GM21526 (cell line): ENCODE results near the gene PHF2.

Experiments
- ATAC-seq: cut with Tn5 transposase; IDR thresholded peaks from one replicate; pipeline ENCODE4 v1.9.1; 2021; ENCODE audit warnings: moderate library complexity; ENCODE audit not compliant: unreplicated experiment, low FRiP score

Gene PHF2

DNA sequence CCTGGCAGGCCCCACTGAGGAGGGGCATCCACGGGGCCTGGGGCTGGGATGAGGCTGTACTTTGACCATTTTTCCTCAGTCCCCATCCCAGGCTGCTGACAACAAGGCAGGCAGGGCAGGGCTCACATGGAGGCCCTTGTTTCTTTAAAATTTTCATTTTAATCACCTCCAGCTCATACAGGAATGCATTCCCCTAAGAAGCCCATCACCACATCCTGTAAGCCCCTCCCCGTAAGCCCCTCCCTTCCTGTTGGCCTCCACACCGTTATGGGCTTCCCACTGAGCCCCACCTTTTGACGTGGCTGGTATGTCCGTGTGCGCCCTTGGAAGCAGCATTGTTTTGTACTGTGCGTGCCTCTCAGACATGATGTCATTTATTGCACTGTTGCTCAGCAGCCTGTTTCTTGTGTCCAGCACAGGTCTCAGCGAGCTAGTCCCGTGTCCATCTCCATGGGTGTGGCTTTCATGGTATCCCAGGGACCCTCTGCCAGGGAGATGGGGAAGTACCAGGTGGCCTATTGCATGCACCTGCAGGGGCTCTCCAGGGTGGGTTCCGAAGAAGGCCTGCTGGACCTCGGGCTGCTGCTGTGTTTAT is 22.4 kb downstream of the PHF2 start:
- ATAC-seq, result no peak

- no peak for ATAC-seq
Observed at GRCh38 chr9:93599571-93600403, 23.4 kb downstream of the PHF2 start.

DNA sequence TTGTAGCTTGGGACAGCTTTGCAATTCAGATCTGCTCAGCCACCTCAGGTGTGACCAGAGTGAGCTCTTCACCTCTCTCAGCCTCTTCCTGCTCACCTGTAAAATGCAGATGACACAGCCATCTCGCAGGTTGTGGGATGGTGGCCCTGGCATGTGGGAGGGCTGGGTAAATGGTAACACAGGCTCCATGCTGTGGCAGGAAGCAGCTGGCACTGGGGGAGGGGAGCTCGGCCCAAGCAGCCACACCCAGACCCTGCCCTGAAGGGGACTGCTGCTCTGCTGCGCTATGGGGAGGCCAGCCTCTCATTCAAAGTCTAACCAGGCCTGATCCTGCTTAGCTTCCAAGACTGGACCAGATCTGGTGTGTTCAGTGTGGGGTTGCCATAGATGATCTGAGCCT is 24.1 kb downstream of the PHF2 start:
- ATAC-seq, result no peak

DNA sequence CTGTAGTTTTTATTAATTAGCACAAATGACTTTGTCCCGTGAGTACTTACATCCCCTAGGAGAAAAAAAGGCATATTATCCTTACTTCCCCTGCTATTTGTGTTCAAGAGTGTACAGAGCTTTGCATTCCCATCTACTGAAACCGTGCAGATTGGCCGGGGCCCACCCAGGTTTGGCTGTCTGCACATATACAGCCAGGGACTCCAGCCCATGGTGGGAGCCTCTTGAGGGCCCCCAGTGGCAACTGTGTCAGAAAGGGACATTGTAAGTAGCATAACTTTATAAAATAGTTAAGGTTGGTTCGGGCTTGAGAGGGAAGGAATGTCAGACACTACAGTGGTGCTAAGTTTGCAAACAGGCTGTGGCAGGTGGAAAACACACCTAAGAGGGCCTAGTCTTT is 24.7 kb downstream of the PHF2 start:
- no peak for ATAC-seq

GRCh38 chr9:93601666-93602065 is 25.3 kb downstream of the PHF2 start:
- ATAC-seq, result no peak

DNA sequence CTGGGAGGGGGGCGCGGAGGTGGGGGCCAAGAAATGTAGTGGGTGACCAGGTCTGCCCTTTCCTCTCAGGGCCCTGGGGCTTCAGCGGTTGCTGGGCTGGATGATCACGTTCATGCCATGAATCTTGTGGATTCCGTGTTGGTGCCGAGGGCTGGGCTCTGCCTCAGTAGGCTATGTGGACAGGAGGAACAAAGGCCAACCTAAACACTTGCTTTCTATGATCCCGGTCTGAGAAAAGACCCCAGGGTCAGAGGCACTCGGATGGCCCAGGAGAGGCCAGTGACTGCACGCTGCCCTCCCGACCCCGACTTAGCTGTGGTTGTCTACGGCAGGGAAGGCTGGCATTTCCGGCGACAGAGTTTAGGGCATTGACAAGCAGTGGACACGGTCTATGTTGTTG is 26.6 kb downstream of the PHF2 start:
- ATAC-seq, result no peak

GRCh38 chr9:93603906-93604326 is 27.5 kb downstream of the PHF2 start:
- no peak for ATAC-seq

DNA sequence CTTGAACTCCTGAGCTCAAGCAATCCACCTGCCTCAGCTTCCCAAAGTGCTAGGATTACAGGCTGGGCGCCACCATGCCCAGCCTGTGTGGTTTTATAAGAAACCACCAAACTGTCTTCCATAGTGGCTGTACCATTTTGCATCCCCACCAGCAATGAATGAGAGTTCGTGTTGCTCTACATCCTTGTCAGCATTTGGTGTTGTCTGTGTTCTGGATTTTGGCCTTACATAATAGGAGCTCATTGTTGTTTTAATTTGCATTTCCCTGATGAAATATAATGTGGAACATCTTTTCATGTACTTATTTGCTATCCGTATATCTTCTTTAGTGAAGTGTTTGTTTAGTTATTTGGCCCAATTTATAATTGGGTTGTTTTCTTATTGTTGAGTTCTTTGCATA is 29.8 kb downstream of the PHF2 start:
- ATAC-seq, result no peak

GRCh38 chr9:93610206-93610605 is 33.8 kb downstream of the PHF2 start:
- no peak for ATAC-seq

- no peak for ATAC-seq
Observed at GRCh38 chr9:93612052-93612795, 35.8 kb downstream of the PHF2 start.

GRCh38 chr9:93612796-93613154 is 36.4 kb downstream of the PHF2 start:
- ATAC-seq, result no peak

DNA sequence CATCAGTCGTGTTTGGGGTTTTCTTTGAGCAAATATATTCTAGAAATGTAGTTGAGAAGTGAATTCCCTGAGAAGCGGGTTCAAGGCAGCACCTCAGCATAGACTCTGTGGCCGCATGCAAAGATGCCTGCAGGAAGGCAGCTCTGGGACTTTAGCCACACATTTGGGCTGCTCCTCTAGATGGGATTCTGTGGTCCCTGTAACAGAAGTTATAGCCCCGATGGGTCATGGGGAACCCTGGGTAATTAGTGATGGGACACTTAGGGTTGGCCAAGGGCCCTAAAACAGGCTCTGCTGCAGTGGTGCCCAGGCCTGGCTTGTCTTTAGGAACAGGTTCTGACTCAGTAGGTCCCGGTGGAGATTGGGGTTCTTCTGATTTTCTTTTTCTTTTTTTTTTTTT is 36.8 kb downstream of the PHF2 start:
- no peak for ATAC-seq

DNA sequence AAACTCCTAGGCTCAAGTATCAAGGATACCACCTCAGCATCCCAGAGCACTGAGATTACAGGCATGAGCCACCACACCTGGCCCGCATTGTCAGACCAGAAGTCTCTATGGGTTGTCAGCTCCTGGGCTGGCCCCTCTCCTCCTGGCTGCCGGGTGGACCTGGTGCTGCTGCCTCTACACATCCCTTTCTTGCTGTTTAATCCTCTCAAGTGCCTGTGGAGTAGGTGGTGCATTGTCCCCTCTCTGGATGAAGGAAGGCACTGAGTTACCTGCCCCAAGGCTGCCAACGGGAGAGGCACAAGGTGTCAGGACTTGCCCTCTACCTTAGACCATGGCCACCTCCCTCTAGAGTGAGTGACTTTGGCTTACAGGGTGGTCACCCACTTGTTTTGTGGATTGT is 37.4 kb downstream of the PHF2 start:
- no peak for ATAC-seq

GRCh38 chr9:93614830-93615468 is 38.6 kb downstream of the PHF2 start:
- ATAC-seq, result no peak

DNA sequence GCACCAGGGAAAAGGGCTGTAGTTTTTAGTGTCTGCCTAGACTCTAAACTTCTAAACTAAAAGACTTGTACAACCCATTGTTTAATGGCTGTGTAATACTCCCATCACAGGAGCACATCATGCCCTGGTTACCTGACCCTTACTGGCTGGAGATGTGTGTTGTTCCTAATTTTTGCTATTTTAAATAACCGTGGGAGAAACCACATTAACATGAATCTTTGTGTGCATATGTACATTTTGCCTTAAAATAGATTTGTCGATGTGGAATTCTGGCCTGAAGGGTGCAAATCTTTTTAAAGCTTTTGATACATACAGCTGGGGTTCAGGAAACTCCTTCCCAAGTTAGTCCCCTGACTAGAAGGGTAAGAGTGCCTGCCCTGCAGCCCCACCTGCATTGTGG is 39.7 kb downstream of the PHF2 start:
- ATAC-seq, result no peak

GRCh38 chr9:93617273-93617672 is 40.9 kb downstream of the PHF2 start:
- ATAC-seq, result no peak

GRCh38 chr9:93619272-93619775 is 42.9 kb downstream of the PHF2 start:
- no peak for ATAC-seq

DNA sequence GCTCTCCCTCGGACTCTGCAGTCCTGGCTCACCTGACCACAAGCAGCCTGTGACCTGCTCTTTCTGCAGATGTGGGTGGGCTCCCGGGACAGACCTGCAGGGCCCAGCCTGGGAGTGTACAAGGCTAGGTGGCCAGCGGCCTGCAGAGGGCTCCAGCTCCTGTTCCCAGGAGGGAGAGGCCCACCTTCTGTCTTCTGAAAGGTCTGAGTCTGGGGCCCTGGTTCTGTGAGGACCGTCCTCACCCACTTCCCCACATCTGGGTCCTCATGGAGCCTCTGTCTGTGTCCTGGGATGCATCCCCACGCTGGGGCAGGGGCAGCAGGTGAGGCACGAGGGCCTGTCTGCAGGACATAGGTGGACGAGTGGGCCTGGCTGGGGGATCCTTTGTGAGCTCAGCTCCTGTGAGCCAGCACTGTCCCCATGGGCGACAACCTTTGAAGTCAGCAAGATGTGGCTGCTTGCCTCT is 43.7 kb downstream of the PHF2 start:
- no peak for ATAC-seq

- no peak for ATAC-seq
Observed at GRCh38 chr9:93620881-93621820, 44.8 kb downstream of the PHF2 start.

DNA sequence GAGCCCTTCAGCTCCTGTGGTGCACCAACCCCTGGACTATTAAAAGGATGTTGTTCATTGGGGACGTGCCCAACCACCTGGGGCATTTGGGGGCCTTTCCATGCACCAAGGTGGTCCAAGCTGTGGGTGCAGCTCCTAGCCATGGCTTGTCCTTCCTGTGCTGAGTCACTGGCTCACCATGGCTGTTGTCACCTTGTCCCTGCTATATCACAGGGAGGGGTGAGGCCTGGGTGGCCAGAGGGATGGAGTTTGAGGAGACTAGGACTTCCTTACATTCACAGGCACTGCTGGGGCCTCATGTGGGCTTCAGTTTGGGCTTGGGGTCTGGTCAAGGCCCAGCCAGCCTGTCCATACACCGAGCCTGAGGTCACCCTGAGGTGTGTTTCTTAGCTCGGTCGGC is 45.5 kb downstream of the PHF2 start:
- ATAC-seq, result no peak
